Ovary (tissue), 3 donors: ENCODE measurements around the gene NMT2.

Source experiments
- CTCF ChIP-seq, 3 donors: fragments of 450-650 bp in 2 of 3; fragments of 200-600 bp in 1 of 3; IDR thresholded peaks; one replicate each; pipeline versions ENCODE4 v1.5.1 to v1.8.0; 2016 to 2022; ENCODE audit warnings: antibody characterized with exemption in 3 of 3, mild to moderate bottlenecking in 1 of 3
- POLR2A ChIP-seq: fragments of 450-650 bp; IDR thresholded peaks from one replicate; pipeline ENCODE4 v1.6.1; 2017; ENCODE audit warnings: antibody characterized with exemption, mild to moderate bottlenecking, moderate library complexity
- donor health status: DM: no; HTN: no; CAD: no.

- TF ChIP-seq CTCF (IDR thresholded peaks at IDR 0.05) (no peak), POLR2A (no peak)
Observed at GRCh38 chr10:15141136-15142054, 27.1 kb downstream of the NMT2 start.
